GM21576 (cell line): ENCODE measurements around the gene C13orf42.

Source experiments
- ATAC-seq: cut with Tn5 transposase; IDR thresholded peaks from one replicate; pipeline ENCODE4 v1.9.1; 2021; ENCODE audit warnings: mild to moderate bottlenecking, moderate library complexity; ENCODE audit not compliant: unreplicated experiment

The C13orf42 gene

DNA sequence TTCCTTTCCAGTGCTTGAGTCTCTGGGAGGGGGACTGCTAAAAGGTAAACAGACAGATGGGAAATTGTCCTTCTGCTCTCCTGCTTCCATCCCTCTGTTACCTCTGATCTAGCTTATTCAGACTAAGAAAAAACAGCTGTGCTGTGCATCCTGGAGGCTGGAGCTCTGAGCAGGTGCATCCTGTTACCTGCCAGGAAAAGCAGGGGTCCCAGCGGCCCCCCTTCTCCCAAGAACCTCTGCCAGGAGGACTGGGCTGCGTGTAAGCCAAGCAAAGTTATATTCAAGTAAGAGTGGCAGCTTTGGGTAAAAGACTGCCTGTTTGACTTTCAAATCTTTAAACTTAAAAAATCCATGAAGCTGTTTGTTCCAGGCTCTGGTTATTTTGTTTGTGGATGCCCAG lies 75.1 kb downstream of the C13orf42 start:
- no peak for ATAC-seq

DNA sequence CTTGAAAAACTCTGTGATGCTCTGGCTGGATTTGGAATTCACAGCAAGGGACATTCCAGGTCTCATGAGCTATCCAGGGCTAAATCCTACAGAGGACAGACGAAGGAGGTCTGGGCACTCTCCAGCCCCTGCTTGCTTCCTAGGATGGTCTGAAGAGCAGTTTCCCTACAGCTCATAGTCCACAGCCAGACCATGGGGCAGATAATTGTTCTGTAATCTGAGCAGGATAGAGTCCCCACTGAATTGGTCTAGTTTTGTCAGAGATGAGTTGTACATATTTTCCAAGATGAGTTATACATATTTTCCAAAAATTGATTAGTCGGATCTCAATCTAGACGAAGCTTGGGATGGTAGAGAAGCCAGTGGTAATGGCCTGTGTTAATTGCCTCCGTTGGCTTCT lies 75.6 kb downstream of the C13orf42 start:
- no peak for ATAC-seq

DNA sequence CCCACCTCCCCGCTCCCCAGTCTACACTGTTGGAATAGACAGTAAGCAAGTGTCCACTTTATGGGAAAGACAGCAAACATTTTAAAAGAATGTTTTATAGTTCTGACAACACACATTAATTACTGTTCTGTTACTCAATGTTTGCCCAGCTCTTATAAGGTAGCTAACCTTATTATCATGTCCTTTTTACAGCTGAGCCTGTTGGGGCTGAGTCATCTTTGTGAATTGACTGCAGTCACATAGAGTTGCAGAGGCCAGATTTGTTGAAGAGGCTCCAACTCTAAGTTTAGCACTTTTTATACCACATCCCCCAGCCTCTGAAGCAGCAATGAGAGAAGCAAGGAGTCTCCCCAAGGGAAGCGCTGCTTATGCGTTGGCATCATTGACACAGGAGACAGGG lies 76.2 kb downstream of the C13orf42 start:
- ATAC-seq, result no peak

DNA sequence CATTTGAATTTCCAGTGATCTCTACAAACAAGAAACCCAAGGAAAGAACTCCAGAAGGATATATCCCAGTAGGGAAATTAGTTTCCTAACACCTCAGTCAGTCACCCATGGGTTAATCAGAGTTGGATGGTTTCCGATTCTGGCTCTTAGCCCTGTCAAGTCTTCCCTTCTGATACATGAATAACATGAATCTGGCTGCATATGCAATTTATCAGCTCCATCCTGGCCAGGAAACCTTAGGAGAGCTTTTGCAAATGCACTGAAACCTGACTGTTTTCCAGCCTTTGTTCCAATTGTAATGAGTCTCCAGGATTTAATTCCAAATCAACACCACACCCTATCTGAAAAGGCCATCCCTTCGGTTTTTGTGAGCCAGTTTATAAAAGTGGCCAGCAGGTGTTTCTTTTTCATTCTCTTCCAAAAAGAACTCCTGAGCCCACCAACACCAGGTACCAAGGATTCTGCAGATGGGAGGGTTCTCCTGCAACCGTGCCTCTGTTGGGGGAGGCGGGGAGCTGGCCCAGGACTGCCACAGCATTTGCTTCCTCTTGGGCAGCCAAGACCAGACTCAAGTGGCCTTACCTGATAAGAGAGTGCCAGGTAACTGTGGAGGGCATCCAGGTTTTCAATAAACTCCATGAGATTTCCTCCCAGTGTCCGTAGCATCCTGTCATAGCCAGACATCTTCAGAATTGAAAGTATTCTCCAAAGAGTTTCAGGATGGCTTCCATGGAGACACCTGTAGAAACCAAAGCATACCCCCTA lies 77.5 kb downstream of the C13orf42 start:
- no peak for ATAC-seq

DNA sequence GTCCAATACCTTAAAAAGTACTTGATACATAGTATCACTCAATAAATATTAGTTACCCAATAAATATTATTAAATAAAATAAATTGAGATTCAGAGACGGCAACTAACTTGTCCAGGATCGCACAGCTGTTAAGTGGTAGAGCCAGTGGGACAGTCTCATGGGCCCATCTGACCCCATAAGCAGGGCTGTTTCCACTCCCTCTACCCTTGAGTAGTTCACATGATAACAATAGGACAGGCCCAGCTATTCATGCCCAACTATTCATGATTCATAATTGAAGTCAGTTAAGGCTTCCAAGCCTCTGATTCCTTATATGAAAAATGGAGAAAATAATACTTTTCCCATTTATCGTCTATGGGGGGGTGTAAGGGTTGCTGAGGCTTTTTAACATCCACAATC lies 78.2 kb downstream of the C13orf42 start:
- no peak for ATAC-seq
